Testis (tissue), 2 donors: ENCODE data around the gene RASSF8.

Experiments used
- POLR2A ChIP-seq: fragments of 450-650 bp; IDR thresholded peaks from one replicate; pipeline ENCODE4 v1.6.1; 2017; ENCODE audit warnings: antibody characterized with exemption, mild to moderate bottlenecking, moderate library complexity
- TF ChIP-seq, protein P1 (sequence below), 3 experiments: fragments of 450-650 bp in 2 of 3; fragments of 200-600 bp in 1 of 3; sonication (generic) in 1 of 3; IDR thresholded peaks; one replicate each; pipeline ENCODE4 v1.5.1; 2016 to 2019; ENCODE audit warnings: antibody characterized with exemption in 3 of 3, mild to moderate bottlenecking in 2 of 3, moderate library complexity in 1 of 3

DNA sequence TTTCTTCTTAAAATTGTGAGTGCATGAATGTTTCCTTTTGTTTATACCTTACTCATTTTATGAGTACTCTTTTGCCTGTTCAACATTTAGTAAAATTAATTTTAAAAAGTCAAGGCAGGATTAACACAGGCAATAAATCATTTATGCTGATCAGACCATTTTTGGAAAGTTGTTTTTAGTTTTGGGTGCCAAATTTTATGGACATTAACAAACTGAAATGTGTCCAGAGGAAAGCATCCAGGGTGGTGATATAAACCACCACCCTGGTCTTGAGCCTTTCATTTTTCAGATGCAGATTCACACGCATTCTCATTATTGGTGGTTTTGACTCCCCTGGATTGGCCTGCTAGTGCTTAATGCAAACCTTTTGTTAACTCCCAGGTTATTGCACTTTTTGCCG, 26.3 kb downstream of the RASSF8 start:
- TF ChIP-seq, protein P1, sequence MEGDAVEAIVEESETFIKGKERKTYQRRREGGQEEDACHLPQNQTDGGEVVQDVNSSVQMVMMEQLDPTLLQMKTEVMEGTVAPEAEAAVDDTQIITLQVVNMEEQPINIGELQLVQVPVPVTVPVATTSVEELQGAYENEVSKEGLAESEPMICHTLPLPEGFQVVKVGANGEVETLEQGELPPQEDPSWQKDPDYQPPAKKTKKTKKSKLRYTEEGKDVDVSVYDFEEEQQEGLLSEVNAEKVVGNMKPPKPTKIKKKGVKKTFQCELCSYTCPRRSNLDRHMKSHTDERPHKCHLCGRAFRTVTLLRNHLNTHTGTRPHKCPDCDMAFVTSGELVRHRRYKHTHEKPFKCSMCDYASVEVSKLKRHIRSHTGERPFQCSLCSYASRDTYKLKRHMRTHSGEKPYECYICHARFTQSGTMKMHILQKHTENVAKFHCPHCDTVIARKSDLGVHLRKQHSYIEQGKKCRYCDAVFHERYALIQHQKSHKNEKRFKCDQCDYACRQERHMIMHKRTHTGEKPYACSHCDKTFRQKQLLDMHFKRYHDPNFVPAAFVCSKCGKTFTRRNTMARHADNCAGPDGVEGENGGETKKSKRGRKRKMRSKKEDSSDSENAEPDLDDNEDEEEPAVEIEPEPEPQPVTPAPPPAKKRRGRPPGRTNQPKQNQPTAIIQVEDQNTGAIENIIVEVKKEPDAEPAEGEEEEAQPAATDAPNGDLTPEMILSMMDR (IDR thresholded peaks at IDR 0.05): no peak
- no peak for TF ChIP-seq POLR2A
